ENCODE measurements around the gene UBR2. TPM values are rescaled to one million over a fixed set of nuclear protein-coding genes. Genes with fewer than 3 reads are reported as not detected.
"Not testable (repeated sequence)": the region's sequence is repeated elsewhere in the genome, so short reads cannot be mapped to it uniquely, and the experiment has no call there.

Gene UBR2
- total RNA-seq, 1 donor from 2014 or later, result 23.2 TPM

DNA sequence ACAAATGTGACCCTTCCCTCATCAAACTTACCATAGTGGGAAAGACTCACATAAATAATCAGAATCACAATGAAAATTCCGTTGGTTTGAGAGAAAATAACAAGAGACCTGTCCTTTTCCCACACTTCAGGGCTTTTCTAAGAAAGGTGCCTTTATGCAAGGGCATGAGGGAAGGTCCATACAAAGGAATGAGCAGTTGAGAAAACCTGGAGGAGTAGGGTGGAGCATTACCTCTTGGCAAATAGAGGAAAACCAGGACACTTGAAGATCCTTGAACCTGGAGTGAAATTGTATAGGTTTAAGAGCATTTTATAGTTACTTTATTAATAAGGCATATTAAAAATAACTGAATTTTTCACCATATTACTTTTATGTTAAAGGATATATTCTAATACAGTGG, 54.3 kb downstream of the UBR2 start:
- no peak for DNase-seq (ENCODE audit: low read depth in 2 of 2)

DNA sequence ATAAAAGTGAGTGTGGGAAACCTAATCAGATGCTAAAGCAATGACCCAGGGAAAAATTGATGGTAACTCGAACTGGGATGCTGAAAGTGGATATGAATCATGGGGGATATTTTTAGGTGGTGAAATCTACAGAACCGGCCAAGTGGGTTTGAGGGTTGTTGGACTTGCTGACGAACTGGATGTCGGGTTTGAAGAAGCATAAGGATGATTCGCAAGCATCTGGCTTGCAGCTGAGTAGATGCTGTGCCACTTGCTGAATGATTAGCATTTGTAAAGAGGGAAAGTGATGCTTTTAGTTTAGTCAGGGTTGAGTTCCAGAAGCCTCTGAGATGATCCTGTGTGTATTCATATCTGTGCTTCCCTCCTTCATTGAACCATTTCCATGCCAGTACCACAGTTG, 54.9 kb downstream of the UBR2 start:
- peak in 1 of 2 donors; percentile 3 for DNase-seq (ENCODE audit: low read depth in 2 of 2)

DNA sequence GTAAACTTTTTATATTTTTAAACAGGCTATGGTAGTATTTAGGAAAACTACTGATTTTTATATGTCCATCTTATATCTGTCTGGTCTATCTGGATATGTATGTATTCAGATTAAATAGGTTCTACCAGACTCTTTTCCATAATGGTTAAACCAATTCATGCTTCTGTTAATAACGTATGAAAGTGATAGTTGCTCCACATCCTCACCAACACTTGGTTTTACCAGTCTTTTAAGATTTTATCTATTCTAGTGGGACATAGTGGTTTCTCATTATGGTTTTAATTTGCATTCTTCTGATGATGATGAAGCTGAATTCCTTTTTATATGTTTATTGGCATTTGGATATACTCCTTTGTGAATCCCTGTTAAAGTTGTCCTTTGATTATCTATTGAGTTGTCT, 56.1 kb downstream of the UBR2 start:
- DNase-seq (ENCODE audit: low read depth in 2 of 2), result no peak

DNA sequence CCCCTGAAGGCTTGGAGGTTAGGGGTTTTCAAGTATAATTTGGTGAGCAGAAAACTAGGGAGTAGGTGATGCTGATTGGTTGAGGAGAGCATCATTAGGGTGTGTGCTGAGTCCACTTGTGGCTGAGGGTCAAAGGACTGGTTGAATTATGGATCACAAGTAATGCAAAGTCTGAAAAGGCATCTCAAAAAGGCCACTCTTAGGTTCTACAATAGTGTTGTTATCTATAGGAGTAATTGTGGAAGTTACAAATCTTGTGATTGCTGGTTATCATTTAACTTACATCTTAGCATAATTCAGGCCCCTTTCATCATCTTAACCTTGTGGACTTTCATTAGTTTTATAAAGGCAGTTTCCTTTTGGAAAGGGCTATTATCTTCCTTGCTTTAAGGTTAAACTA, 60.8 kb downstream of the UBR2 start:
- DNase-seq (ENCODE audit: low read depth in 2 of 2), result no peak

DNA sequence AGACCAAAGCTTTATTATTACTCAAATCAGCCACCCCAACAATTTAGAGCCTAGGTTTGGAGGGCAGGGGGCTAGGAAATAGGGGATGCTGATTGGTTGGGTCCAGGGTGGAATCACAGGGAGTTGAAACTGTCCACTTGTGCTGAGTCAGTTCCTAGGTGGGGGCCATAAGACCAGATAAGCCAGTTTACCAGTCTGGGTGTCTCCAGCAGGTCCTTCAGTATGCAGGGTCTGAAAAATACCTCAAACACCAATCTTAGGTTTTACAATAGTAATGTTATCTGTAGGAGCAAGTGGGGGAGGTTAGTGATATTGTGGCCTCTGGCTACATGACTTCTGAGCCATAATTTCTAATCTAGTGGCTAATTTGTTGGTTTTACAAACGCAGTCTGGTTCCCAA, 63.2 kb downstream of the UBR2 start:
- no peak for DNase-seq (ENCODE audit: low read depth in 2 of 2)

DNA sequence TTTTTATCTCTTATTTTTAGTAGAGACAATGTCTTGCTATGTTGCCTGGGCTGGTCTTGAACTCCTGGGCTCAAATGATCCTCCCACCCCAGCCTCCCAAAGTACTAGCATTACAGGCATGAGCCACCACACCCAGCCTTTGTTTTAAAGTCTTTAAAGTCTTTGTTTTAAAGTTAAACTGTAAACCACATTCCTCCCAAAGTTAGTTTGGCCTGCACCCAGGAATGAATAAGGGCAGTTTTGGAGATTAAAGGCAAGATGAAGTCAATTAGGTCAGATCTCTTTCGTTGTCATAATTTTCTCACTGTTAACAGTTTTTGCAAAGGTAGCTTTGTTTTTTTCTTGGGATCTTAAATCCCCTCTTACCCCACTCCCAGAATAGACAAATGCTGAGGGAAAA, 63.8 kb downstream of the UBR2 start:
- DNase-seq (ENCODE audit: low read depth in 2 of 2), result no peak

DNA sequence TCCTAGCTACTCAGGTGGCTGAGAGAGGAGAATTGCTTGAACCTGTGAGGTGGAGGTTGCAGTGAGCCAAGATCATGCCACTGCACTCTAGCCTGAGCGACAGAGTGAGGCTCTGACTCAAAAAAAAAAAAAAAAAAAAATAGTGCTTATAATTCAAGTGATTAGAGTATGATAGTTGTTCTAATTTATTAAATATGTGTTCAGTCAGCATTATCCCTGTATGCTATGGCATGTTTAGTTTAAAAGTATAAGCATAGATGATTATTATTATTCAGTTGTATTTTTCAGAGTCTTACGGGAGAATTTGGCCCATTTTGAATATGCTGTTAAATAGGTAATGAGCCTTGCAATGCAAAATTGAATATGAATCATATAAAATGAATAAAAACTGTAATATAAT, 64.8 kb downstream of the UBR2 start:
- no peak for DNase-seq (ENCODE audit: low read depth in 2 of 2)

DNA sequence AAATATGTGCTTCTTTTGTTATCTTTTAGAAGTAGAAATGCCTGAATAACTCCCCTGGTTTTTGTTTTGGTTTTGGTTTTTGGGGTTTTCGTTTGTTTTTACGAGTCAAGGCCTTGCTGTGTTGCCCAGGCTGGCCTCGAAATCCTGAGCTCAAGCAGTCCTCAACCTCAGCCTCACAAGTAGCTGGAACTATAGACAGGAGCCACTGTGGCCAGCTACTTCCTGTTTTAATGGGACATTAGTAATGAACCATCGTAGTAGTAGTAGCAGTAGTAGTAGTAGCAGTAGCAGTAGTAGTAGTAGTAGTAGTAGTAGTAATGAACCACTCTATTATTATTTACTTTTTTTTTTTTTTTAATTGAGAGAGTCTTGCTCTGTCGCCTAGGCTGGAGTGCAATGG, 66.0 kb downstream of the UBR2 start:
- DNase-seq (ENCODE audit: low read depth in 2 of 2), result no peak

DNA sequence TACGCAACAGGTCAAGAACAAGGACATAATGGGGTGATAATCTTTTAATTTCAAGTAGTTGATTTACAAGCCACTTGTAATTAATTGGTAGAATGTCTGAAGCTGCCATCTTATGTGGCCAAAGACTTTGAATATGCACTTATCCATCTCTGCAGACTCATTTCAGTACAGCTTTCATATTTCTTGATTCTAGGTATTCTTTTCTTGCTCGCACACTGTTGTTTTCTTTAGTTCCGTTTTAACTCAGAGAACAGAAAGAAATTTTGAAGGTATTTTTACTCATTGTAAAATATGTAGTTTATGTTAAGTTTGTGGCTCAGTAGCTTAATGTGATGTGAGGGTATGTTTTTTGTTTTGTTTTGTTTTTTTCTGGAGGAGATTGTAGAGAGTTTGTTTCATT, 73.9 kb downstream of the UBR2 start:
- DNase-seq (ENCODE audit: low read depth in 2 of 2), result no peak

DNA sequence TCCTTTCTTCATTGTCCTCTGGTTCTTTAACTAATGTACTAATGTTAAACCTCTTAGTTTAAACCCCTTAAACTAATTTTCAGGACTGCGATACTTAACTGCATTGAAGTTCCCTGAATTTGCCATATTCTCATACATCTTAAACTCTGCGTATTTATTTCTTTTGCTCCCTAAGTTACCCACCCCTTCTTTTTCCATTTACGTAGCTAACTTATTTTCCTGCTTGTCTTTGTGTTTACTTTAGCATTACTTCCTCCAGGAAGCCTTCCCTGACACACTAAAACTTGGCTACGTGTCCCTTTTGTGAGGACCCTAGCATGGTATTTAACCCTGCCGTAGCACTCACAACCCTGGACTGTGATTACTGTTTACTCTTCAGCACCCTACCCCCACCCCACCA, 79.0 kb downstream of the UBR2 start:
- DNase-seq (ENCODE audit: low read depth in 2 of 2), result peak; percentile 14 to 49

DNA sequence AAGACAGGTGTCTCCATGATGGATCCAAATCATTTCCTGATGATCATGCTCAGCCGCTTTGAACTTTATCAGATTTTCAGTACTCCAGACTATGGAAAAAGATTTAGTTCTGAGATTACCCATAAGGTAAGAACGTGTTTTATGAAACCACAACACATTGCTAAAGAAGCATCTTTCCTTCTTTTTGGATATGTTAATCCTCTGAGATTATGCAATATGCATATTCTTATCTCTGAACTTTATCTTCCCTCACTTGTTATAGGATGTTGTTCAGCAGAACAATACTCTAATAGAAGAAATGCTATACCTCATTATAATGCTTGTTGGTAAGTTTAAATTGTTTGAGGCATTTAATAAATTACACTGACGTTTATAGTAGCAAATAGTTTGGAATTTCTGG, 80.4 kb downstream of the UBR2 start:
- DNase-seq (ENCODE audit: low read depth in 2 of 2), result no peak

DNA sequence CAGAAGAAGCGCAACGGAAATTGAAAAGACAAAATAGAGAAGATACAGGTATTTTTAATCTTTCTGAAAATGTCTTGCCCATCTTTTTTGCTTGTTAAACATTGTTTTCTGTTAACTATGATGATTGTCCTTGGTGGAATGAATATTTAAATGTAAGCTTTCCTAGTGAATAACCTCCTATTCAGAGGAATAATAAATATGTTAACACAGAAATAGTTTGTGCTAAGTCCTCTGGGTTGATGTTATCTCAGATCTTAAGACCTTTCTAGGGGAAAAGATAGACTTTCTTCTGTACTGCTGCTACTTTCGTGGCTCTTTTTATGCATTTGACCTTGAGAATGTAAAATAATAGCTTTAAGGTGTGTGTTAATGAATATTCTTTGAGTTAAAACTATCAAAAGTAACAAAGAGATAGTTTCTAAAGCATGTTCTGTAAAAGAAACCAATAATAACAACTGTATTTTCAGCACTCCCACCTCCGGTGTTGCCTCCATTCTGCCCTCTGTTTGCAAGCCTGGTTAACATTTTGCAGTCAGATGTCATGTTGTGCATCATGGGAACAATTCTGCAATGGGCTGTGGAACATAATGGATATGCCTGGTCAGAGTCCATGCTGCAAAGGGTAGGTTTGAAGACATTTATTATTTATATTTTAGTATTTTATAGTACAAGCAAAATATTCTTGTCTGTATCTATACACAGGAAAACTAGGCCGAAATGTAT, 88.4 kb downstream of the UBR2 start:
- DNase-seq (ENCODE audit: low read depth in 2 of 2), result peak in 1 of 2 donors; percentile 5

DNA sequence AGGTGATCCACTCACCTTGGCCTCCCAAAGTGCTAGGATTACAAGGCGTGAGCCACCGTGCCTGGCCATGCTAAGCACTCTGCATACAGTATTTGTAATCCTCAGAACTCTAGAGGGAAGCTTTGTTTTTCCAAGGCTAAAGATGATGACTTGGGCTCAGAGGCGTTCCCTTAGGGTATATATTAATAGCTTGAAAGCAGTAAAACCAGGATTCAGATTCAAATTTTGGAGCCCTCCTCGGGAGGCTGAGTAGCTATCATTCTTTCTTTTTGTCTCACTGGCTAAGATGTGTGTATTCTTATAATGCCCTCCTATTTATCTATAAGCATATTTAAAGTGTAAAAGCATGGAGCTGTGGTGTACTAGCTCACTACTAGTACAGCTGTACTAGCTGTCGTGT, 90.0 kb downstream of the UBR2 start:
- no peak for DNase-seq (ENCODE audit: low read depth in 2 of 2)

DNA sequence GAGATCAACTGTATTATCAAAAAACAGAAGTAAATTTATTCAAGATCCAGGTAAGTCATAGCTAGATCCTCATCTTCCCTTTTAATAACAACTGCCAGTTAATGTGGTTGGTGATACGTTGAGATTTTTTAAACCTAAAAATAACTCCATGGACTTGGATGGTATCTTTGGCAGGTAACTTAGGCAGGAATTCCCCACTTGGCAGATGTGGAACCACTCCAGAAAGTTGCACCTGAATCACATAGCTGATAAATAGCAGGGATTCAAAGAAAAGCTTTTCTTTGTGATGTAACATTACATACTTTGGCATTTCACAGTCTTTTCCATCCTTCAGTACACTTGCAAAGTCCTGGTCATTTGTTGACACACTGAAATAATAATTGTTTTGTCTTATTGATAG, 96.0 kb downstream of the UBR2 start:
- no peak for DNase-seq (ENCODE audit: low read depth in 2 of 2)

DNA sequence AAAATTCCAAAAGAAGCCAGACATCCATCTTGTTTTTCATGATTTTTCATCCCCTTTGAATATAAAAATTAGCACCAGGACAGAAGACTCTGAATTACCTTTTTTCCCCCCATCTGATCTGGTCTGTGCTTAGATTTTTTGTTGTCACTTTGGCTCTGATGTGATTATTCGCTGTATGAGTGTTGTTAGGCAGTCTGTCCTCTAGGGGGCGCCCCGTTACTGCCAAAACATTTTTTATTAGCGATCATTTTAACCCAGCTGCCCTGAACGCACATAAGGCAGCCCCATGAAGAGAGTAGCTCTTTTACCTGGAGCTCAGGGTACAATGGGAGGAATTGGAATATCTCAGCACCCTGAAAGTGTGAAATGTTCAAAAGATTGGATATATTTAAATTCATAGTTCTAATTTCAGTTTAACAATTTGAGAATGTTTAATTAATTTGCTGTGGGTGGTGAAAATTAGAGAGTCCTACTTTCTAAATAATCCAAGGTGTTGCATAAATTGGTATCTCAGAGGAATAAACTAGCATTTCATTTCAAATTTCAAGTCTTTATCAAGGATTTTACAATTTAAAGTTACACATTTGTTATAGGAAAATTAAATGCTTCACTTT, 97.8 kb downstream of the UBR2 start:
- DNase-seq (ENCODE audit: low read depth in 2 of 2), result peak; percentile 76 to 82

DNA sequence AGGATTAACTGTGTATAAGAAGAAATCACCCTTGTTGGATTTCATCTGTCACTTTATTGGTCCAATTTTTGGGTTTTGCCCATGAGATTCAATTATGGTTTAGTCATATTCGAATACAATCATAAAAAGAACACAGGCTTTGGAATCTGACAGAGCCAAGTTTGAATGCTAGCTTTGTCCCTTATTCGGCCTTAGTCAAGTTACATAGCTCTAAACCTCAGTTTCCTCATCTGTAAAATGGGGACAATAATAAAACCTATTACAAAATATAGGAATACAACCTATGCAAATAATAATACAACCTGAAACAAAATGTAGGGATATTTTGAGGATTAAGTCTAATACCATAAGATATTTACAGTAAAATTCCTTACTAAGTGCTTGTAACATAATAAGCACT, 100.9 kb downstream of the UBR2 start:
- DNase-seq (ENCODE audit: low read depth in 2 of 2), result no peak

DNA sequence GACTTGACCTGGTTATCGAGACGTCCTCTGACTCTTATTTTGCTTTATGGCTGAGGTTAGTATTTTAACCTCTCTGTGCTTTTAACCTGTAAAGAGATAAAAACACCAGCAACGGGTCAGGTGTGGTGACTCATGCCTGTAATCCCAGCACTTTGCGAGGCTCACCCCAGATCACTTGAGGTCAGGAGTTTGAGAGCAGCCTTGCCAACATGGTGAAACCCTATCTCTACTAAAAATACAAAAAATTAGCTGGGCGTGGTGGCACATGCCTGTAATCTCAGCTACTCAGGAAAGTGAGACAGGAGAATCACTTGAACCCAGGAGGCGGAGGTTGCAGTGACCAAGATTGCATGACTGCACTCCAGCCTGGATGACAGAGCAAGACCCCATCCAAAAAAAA, 110.5 kb downstream of the UBR2 start:
- DNase-seq (ENCODE audit: low read depth in 2 of 2), result not testable (repeated sequence)

DNA sequence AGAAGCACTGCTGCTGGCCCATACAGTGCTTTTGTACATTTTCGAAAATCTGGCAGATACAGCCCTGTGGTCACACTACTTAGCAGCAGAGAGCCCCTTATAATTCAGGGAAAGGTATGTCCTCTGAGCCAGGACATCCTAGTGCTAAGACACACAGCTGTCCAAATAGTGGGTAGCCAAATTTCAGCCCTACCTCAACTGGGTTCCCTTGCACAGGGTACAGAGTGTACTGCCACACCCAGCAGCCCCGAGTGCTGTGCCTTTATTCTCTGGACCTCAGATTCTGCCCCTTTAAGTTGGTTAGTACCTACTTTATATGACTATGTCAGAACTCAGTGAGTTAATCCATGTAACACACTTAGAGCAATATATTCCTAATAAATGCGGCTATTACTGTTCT, 111.0 kb downstream of the UBR2 start:
- DNase-seq (ENCODE audit: low read depth in 2 of 2), result no peak

DNA sequence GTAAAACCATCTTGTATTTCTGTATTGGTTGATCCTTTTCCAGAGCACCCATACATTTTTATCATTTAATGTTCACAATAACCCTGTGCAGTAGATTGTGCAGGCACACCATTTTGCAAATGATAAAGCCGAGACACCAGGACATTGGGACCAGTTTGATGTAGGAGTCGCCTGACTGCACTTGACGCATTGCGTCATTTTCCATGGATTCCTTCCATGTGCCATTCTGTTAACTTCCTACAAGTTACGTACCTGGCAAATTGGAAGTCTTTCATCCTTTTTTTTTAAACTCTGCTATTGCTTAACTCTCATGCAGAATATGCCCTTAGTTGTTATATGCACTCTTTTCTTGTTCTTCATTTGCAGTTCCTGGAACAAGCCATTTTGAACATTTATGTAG, 115.5 kb downstream of the UBR2 start:
- no peak for DNase-seq (ENCODE audit: low read depth in 2 of 2)

DNA sequence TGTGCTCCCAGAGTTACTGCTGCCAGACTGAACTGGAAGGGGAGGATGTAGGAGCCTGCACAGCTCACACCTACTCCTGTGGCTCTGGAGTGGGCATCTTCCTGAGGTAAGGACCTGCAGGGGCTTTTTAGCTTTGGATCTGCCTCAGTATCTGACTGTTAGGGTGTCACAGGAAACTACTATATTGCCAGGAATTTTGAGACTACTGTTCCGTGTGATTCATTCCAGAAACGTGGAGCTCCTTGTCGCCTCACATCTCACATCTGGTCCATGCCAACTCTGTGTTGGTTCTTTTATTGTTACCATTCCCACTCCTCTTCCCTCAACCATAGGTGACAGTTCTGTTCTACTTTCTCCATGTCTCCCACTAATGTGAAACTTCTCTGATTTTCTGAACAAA, 124.5 kb downstream of the UBR2 start:
- peak in 1 of 2 donors; percentile 22 for DNase-seq (ENCODE audit: low read depth in 2 of 2)

DNA sequence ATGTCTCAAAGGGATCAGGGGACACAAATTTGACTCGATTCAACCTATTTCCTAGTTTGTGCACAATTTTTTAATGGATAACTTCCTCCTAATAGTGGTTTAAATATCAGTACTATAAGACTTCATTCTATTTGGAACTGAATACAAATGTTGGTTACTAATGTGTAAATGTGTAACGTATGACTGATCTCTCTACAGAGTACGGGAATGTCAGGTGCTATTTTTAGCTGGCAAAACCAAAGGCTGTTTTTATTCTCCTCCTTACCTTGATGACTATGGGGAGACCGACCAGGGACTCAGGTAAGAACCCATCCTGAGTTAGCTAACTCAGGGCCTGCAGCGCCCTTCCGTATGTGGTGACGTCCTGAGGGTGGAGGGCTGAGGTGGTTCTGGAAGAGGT, 125.5 kb downstream of the UBR2 start:
- DNase-seq (ENCODE audit: low read depth in 2 of 2), result no peak

DNA sequence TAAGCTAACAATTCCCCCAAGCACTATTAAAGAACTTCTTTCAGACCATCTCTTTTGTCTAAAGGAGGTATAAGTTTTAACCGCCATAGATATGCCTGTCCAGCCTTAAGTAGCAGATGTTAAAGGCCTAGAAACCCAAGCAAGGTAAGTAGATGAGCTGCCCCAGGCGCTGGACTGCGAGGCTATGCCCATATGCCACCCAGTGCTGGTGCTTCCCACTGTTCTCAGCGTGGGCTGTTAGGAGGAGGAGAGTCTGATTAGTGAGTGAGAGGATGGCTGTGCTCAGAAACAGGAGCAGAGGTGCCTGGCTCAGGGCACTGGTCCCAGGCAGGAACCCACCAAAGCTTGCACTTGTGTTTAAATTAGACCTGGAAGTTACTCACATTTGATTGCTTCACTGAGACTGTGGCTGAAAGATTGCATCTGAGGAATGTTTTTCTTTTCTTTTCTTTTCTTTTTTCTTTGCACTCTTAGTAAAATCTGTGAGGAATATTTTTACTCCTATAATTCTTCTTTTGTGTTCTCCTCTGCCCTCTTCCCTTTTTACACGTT, 126.4 kb downstream of the UBR2 start:
- DNase-seq (ENCODE audit: low read depth in 2 of 2), result no peak

DNA sequence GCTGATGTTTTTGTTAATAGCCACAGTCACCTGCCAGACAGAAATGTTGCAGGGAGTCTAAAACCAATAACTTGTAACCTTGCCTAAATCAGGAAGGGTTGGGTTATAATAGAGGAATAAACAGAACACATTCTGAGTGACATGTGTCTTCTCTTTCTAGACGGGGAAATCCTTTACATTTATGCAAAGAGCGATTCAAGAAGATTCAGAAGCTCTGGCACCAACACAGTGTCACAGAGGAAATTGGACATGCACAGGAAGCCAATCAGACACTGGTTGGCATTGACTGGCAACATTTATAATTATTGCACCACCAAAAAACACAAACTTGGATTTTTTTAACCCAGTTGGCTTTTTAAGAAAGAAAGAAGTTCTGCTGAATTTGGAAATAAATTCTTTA, 127.0 kb downstream of the UBR2 start:
- no peak for DNase-seq (ENCODE audit: low read depth in 2 of 2)

All from lung microvascular endothelial cell (primary cell).